Astrocyte (in vitro differentiated cells and primary cell): ENCODE measurements around the gene CDKN1B. TPM values are rescaled to one million over a fixed set of nuclear protein-coding genes. Genes with fewer than 3 reads are reported as not detected.

Source experiments
- DNase-seq: peaks from one replicate; pipeline ENCODE4 v3.0.0-alpha.2; 2010; ENCODE audit warnings: low read depth
- FAIRE-seq: peaks from 2 replicates; lab custom pipeline; 2011; peaks lifted over from hg19 to GRCh38; lab: Jason Lieb, UNC
- H2AFZ ChIP-seq: 2 replicates; pipeline ENCODE4 v1.6.0; 2012; ENCODE audit warnings: low read depth, low read length, inconsistent platforms
- H3K27ac ChIP-seq: 2 replicates; pipeline ENCODE4 v1.5.1; 2011; ENCODE audit warnings: low read depth, low read length, inconsistent platforms
- H3K27me3 ChIP-seq: 2 replicates; pipeline ENCODE4 v1.6.0; 2011; ENCODE audit warnings: low read length, inconsistent platforms; ENCODE audit not compliant: insufficient read depth
- H3K36me3 ChIP-seq: 2 replicates; pipeline ENCODE4 v1.5.1; 2011; ENCODE audit warnings: low read length, inconsistent platforms; ENCODE audit not compliant: insufficient read depth
- H3K4me1 ChIP-seq: 2 replicates; pipeline ENCODE4 v1.5.1; 2011; ENCODE audit warnings: low read length, inconsistent platforms; ENCODE audit not compliant: insufficient read depth
- H3K4me2 ChIP-seq: 2 replicates; pipeline ENCODE4 v1.6.0; 2012; ENCODE audit warnings: low read length, inconsistent platforms
- H3K4me3 ChIP-seq: 2 replicates; pipeline ENCODE4 v1.5.1; 2011; ENCODE audit warnings: low read depth, mild to moderate bottlenecking, low read length, inconsistent platforms; ENCODE audit not compliant: insufficient read depth
- H3K79me2 ChIP-seq: 2 replicates; pipeline ENCODE4 v1.6.0; 2012; ENCODE audit warnings: mild to moderate bottlenecking, low read length, inconsistent platforms; ENCODE audit not compliant: insufficient read depth
- H3K9ac ChIP-seq: 2 replicates; pipeline ENCODE4 v1.6.0; 2012; ENCODE audit warnings: mild to moderate bottlenecking, low read length, inconsistent platforms
- H3K9me3 ChIP-seq: 2 replicates; pipeline ENCODE4 v1.5.1; 2012; ENCODE audit warnings: low read depth, mild to moderate bottlenecking, low read length, inconsistent platforms; ENCODE audit not compliant: insufficient read depth
- H4K20me1 ChIP-seq: 2 replicates; pipeline ENCODE4 v1.6.0; 2012; ENCODE audit warnings: low read length, inconsistent platforms; ENCODE audit not compliant: insufficient read depth
- H3K27ac Mint-ChIP-seq: one replicate; pipeline ENCODE4 v1.8.0; 2021; ENCODE audit warnings: mild to moderate bottlenecking, mixed read lengths; ENCODE audit not compliant: unreplicated experiment
- H3K27me3 Mint-ChIP-seq: one replicate; pipeline ENCODE4 v1.8.0; 2021; ENCODE audit warnings: low read depth, mixed read lengths; ENCODE audit not compliant: unreplicated experiment
- H3K36me3 Mint-ChIP-seq: one replicate; pipeline ENCODE4 v1.8.0; 2021; ENCODE audit warnings: low read depth, mixed read lengths; ENCODE audit not compliant: unreplicated experiment
- H3K4me1 Mint-ChIP-seq: one replicate; pipeline ENCODE4 v1.8.0; 2021; ENCODE audit warnings: low read depth, mixed read lengths; ENCODE audit not compliant: unreplicated experiment
- H3K4me3 Mint-ChIP-seq: one replicate; pipeline ENCODE4 v1.8.0; 2021; ENCODE audit warnings: mild to moderate bottlenecking, moderate library complexity, mixed read lengths; ENCODE audit not compliant: unreplicated experiment
- H3K9me3 Mint-ChIP-seq: one replicate; pipeline ENCODE4 v1.8.0; 2021; ENCODE audit warnings: mild to moderate bottlenecking, mixed read lengths; ENCODE audit not compliant: unreplicated experiment
- CTCF ChIP-seq: IDR thresholded peaks from 2 replicates; pipeline ENCODE4 v1.5.1; 2011; ENCODE audit warnings: low read depth, mild to moderate bottlenecking, inconsistent platforms, low read length, moderate library complexity; ENCODE audit not compliant: insufficient read depth
- EZH2 ChIP-seq: IDR thresholded peaks from 2 replicates; pipeline ENCODE4 v1.6.1; 2012; ENCODE audit warnings: mild to moderate bottlenecking, low read length, inconsistent platforms; ENCODE audit not compliant: insufficient read depth
- total RNA-seq: library from RNA; stranded (reverse); gene quantifications from 2 replicates; pipeline ENCODE4 v1.2.1, GENCODE V29; 2021

The CDKN1B gene
- total RNA-seq, 1 donor from 2014 or later, result 13.4 TPM

- no peak overlapping the region for H3K27ac Mint-ChIP-seq
- H3K4me1 Mint-ChIP-seq, result peaks cover 2% of the 10 kb centered on the region
- H3K9me3 Mint-ChIP-seq, result no peaks in the 10 kb centered on the region
Observed at GRCh38 chr12:12701457-12701856, 15.7 kb upstream of the CDKN1B start.

GRCh38 chr12:12704593-12705230, 12.5 kb upstream of the CDKN1B start:
- H3K27me3 ChIP-seq, result no peaks in the 10 kb centered on the region
- H3K4me3 ChIP-seq, result no peak overlapping the region
- H2AFZ ChIP-seq, result no peak overlapping the region
- Mint-ChIP-seq H3K9me3 (no peaks in the 10 kb centered on the region), H3K27ac (no peak overlapping the region), H3K4me3 (no peak overlapping the region), H3K4me1 (peaks cover 2% of the 10 kb centered on the region), H3K27me3 (no peaks in the 10 kb centered on the region), H3K36me3 (no peaks in the 10 kb centered on the region)
- no peak overlapping the region for H3K4me2 ChIP-seq
- H3K9ac ChIP-seq, result no peak overlapping the region
- H3K27ac ChIP-seq, result no peak overlapping the region
- no peaks in the 10 kb centered on the region for H4K20me1 ChIP-seq
- no peaks in the 10 kb centered on the region for H3K9me3 ChIP-seq
- H3K4me1 ChIP-seq, result no peaks in the 10 kb centered on the region
- no peaks in the 10 kb centered on the region for H3K36me3 ChIP-seq
- peak; percentile 88 for DNase-seq
- TF ChIP-seq CTCF (peak; percentile 100), EZH2 (no peak)
- FAIRE-seq, result peak; percentile 98
- no peaks in the 10 kb centered on the region for H3K79me2 ChIP-seq

More at GRCh38 chr12:12701457-12701856, 15.7 kb upstream of the CDKN1B start:
- DNase-seq (no peak), FAIRE-seq (no peak)
- H3K27me3 Mint-ChIP-seq, result no peaks in the 10 kb centered on the region
- no peaks in the 10 kb centered on the region for H3K27me3 ChIP-seq
- H4K20me1 ChIP-seq, result no peaks in the 10 kb centered on the region
- H3K9me3 ChIP-seq, result no peaks in the 10 kb centered on the region
- no peaks in the 10 kb centered on the region for H3K36me3 Mint-ChIP-seq
- no peak overlapping the region for H3K9ac ChIP-seq
- TF ChIP-seq CTCF (no peak), EZH2 (no peak)
- H3K79me2 ChIP-seq, result no peaks in the 10 kb centered on the region
- H3K36me3 ChIP-seq, result no peaks in the 10 kb centered on the region
- H3K27ac ChIP-seq, result no peak overlapping the region
- no peak overlapping the region for H3K4me2 ChIP-seq
- no peak overlapping the region for H3K4me3 ChIP-seq
- H2AFZ ChIP-seq, result no peak overlapping the region
- H3K4me1 ChIP-seq, result no peaks in the 10 kb centered on the region
- H3K4me3 Mint-ChIP-seq, result no peak overlapping the region

- H3K27me3 Mint-ChIP-seq, result no peaks in the 10 kb centered on the region
- no peaks in the 10 kb centered on the region for H3K9me3 ChIP-seq
- no peaks in the 10 kb centered on the region for H3K27me3 ChIP-seq
- H4K20me1 ChIP-seq, result no peaks in the 10 kb centered on the region
- no peaks in the 10 kb centered on the region for H3K36me3 ChIP-seq
- H3K9ac ChIP-seq, result no peak overlapping the region
- no peak overlapping the region for H3K4me3 Mint-ChIP-seq
- H3K4me2 ChIP-seq, result no peak overlapping the region
- no peak for TF ChIP-seq EZH2
- no peak for TF ChIP-seq CTCF
- H3K36me3 Mint-ChIP-seq, result no peaks in the 10 kb centered on the region
- DNase-seq, result no peak
- H3K27ac Mint-ChIP-seq, result no peak overlapping the region
- no peaks in the 10 kb centered on the region for H3K79me2 ChIP-seq
- H3K4me1 Mint-ChIP-seq, result peaks cover 2% of the 10 kb centered on the region
- no peak for FAIRE-seq
- no peaks in the 10 kb centered on the region for H3K4me1 ChIP-seq
- H2AFZ ChIP-seq, result no peak overlapping the region
- no peak overlapping the region for H3K4me3 ChIP-seq
- H3K9me3 Mint-ChIP-seq, result no peaks in the 10 kb centered on the region
- H3K27ac ChIP-seq, result no peak overlapping the region
Observed at GRCh38 chr12:12705838-12706520, 11.2 kb upstream of the CDKN1B start.
